Right lobe of liver (tissue), 6 donors: ENCODE results near the gene CACNA1F. TPM values are rescaled to one million over a fixed set of nuclear protein-coding genes. Genes with fewer than 3 reads are reported as not detected.

ENCODE experiments used
- ATAC-seq, 4 donors: fragments of 200-7000 bp; cut with Tn5 transposase; one replicate each; pipeline ENCODE4 v1.9.1; 2020; ENCODE audit warnings: mild to moderate bottlenecking in 4 of 4, moderate library complexity in 4 of 4
- DNase-seq, 3 donors: peaks; one replicate each; pipeline ENCODE4 v3.0.0-alpha.2; 2020
- H3K27ac ChIP-seq, 3 donors: fragments of 200-600 bp; one replicate each; pipeline ENCODE4 v1.8.0; 2022
- H3K27me3 ChIP-seq, 2 donors: fragments of 200-600 bp; one replicate each; pipeline ENCODE4 v1.8.0; 2022
- H3K36me3 ChIP-seq, 4 donors: fragments of 200-600 bp; sonication (generic) in 1 of 4; one replicate each; pipeline versions ENCODE4 v1.5.1 to v1.8.0; 2017 to 2022; ENCODE audit warnings: control low read depth in 1 of 4
- H3K4me1 ChIP-seq, 4 donors: fragments of 200-600 bp; sonication (generic) in 1 of 4; one replicate each; pipeline versions ENCODE4 v1.5.1 to v1.8.0; 2017 to 2022; ENCODE audit warnings: control low read depth in 1 of 4
- H3K4me3 ChIP-seq, 3 donors: fragments of 200-600 bp; one replicate each; pipeline ENCODE4 v1.8.0; 2022
- H3K9me3 ChIP-seq, 4 donors: fragments of 200-600 bp; sonication (generic) in 1 of 4; one replicate each; pipeline versions ENCODE4 v1.5.1 to v1.8.0; 2017 to 2022; ENCODE audit warnings: control low read depth in 1 of 4
- POLR2A ChIP-seq: fragments of 450-650 bp; IDR thresholded peaks from one replicate; pipeline ENCODE4 v1.6.1; 2017; ENCODE audit warnings: antibody characterized with exemption, mild to moderate bottlenecking
- WGBS: methylation state at CpG from one replicate; pipeline ENCODE4 v1.1.6; 2018; ENCODE audit warnings: low coverage, low lambda C conversion rate; ENCODE audit not compliant: insufficient coverage; ENCODE audit errors: missing lambda C conversion rate; 5-methylcytosine and 5-hydroxymethylcytosine counted together
- intact Hi-C, 2 donors: fragments of 100-400 bp; cut with DNase I; formaldehyde crosslinking; loops; one replicate each; pipeline versions ENCODE4 v1.11.2 to v1.14.1; 2022
- total RNA-seq, 6 experiments: library from RNA; depleted of rRNA in 2 of 6; stranded (reverse); fragments of >200 nt in 2 of 6; fragmentation: NEBNext Ultra II Directional in 3 of 6; extraction: Animal tissue kit (Norgen Biotek cat#: 25700) in 3 of 6; gene quantifications; one replicate each; pipeline versions ENCODE4 v1.1.0 to v1.2.4, GENCODE V29; 2016 to 2023
- TF ChIP-seq, protein P1 (sequence below), 4 donors: fragments of 200-600 bp in 3 of 4; fragments of 450-650 bp in 1 of 4; IDR thresholded peaks; one replicate each; pipeline versions ENCODE4 v1.5.1 to v1.8.0; 2016 to 2022; ENCODE audit warnings: antibody characterized with exemption in 4 of 4, mild to moderate bottlenecking in 2 of 4
- donor health status: DM: no; HTN: yes; CAD: no.
- donor health status: DM: no; HTN: no; CAD: no.
- donor health status: DM: no; HTN: no; CAD: no.
- donor health status: DM: no; HTN: yes; CAD: no.
- donor health status: DM: no; HTN: yes; CAD: no.

Gene CACNA1F
- total RNA-seq, 6 experiments from 2014 or later = 0.06 TPM; not detected in 5

DNA sequence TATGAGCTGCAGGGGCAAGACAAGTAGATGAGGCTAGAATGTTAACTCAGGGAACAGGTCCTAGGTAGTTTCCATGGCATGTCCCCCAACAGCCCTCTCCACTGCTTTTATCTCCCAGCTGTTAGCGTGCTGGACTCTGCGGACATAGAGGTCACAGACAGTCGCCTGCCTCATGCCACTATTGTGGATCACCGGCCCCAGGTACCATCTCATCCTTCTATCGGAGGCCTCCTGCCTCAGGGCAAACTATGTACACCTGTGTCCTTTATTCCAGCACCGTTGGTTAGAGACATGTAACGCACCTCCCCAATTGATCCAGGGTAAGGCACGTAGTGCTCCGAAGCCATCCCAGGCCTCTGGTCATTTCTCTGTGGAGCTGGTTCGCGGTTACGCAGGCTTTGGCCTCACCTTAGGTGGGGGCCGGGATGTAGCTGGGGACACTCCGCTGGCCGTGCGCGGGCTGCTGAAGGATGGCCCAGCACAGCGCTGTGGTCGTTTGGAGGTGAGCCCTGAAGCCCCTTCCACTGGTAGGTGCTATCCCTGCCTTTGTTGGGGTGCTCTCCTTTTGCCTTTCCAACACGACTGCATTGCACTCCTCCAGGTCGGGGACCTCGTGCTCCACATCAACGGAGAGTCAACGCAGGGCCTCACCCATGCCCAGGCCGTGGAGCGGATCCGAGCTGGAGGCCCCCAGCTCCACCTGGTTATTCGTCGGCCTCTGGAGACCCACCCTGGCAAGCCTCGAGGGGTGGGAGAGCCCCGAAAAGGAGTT, 68.4 kb downstream of the CACNA1F start:
- WGBS = 80% methylated on average over 2 of the region's 31 CpGs
- peak in 1 of 3 donors; percentile 52 for DNase-seq

DNA sequence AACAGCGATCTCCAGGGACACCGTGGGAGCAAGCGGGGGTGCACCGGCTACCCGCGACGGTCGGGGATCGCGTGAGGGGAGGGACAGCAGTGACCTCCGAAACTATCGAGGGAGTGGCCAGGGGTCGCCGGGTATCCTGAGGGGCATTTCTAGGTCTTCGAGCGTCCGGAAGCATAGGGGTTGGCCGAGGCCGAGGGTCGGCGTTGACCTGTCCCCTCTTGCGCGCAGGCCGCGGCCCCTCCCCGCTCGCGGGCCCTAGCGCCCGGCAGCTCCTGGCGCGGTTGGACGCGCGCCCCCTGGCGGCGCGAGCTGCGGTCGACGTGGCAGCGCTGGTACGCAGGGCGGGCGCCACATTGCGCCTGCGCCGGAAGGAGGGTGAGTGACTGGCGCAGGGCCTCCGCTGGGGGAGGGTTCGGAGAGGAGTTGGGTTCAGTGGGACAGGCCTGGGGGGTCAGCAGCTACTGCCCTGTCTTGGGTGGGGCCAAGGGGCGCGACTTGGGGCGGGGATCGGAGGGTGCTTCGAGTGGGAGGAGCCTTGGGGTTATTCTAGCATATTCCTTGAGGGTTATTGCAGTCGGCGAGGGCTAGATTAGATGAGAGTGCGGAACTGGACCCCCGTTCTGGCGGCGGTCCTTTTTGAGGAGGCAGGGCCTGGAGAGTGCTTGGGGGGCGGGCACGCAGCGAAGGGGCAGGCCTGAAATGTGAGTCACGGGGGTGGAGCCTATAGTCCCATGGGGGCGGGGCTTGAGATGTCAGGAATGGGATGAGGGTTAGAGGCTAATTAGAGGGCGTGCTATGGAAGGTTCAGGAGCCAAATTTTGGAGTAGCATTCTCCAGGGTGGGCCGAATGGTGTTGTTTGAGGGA, 69.4 kb downstream of the CACNA1F start:
- DNase-seq (peak; percentile 89 to 93 (median 90)), ATAC-seq (peak; percentile 76 to 84 (median 79))
- 46% methylated on average over 16 of the region's 69 CpGs for WGBS
- Histone ChIP-seq H3K27me3 (no peaks in the 10 kb centered on the region), H3K36me3 (no peaks in the 10 kb centered on the region), H3K4me1 (peaks cover 0 to 11% (median 4%) of the 10 kb centered on the region in 4 donors), H3K9me3 (no peaks in the 10 kb centered on the region), H3K4me3 (peak overlapping the region; percentile 23 to 50 (median 50)), H3K27ac (peak overlapping the region; percentile 71 to 87 (median 81))
- intact Hi-C loops = no loop called here
- TF ChIP-seq POLR2A = peak; percentile 38
- TF ChIP-seq, protein P1, sequence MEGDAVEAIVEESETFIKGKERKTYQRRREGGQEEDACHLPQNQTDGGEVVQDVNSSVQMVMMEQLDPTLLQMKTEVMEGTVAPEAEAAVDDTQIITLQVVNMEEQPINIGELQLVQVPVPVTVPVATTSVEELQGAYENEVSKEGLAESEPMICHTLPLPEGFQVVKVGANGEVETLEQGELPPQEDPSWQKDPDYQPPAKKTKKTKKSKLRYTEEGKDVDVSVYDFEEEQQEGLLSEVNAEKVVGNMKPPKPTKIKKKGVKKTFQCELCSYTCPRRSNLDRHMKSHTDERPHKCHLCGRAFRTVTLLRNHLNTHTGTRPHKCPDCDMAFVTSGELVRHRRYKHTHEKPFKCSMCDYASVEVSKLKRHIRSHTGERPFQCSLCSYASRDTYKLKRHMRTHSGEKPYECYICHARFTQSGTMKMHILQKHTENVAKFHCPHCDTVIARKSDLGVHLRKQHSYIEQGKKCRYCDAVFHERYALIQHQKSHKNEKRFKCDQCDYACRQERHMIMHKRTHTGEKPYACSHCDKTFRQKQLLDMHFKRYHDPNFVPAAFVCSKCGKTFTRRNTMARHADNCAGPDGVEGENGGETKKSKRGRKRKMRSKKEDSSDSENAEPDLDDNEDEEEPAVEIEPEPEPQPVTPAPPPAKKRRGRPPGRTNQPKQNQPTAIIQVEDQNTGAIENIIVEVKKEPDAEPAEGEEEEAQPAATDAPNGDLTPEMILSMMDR (IDR thresholded peaks at IDR 0.05) = peak; percentile 67 to 83 (median 76)

More for the DNA sequence above, 68.4 kb downstream of the CACNA1F start:
- TF ChIP-seq POLR2A = no peak
- TF ChIP-seq, protein P1 (IDR thresholded peaks at IDR 0.05) = no peak
- Histone ChIP-seq H3K36me3 (no peaks in the 10 kb centered on the region), H3K4me3 (no peak overlapping the region), H3K27ac (peak overlapping the region in 2 of 3 donors; percentile 81 to 87), H3K9me3 (no peaks in the 10 kb centered on the region), H3K27me3 (no peaks in the 10 kb centered on the region), H3K4me1 (peaks cover 0 to 11% (median 4%) of the 10 kb centered on the region in 4 donors)
- intact Hi-C loops = no loop called here
- ATAC-seq = no peak

DNA sequence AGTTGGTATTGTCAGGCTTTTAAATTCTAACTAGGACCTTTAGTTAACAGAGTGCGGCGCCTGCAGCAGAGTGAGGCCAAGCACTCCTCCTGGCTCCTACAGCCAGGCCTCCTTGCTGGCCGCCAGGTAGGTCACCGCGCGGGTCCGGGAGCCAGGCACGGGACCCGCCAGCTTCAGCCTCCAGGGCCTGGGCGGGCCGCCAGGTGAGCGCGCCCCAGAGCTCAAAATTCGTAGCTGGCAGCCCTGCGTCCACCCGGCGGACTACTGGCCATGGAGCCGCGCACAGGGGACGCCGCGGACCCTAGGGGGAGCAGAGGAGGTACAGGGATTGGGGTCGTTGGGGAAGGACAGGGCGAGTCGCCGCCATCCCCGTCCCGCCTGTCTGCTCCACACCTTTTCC, 70.5 kb downstream of the CACNA1F start, which contains the start of gene MAGIX:
Gene MAGIX (plus strand): TSS at position 139 of the 400 bp plus-strand sequence. CDS start 132 bp downstream, at position 271.
- Histone ChIP-seq H3K27me3 (no peaks in the 10 kb centered on the region), H3K36me3 (no peaks in the 10 kb centered on the region), H3K9me3 (no peaks in the 10 kb centered on the region), H3K4me1 (peaks cover 0 to 11% (median 4%) of the 10 kb centered on the region in 4 donors), H3K27ac (peak within 1 kb of the TSS; percentile 71 to 87 (median 81)), H3K4me3 (peak within 1 kb of the TSS; percentile 23 to 50 (median 50))
- DNase-seq (peak; percentile 55 to 82 (median 80)), ATAC-seq (peak; percentile 25 to 60 (median 43))
- WGBS = 26% methylated on average over 3 of the region's 28 CpGs
- TF ChIP-seq, protein P1 (IDR thresholded peaks at IDR 0.05) = peak in 1 of 4 donors; percentile 2
- TF ChIP-seq POLR2A = no peak
- intact Hi-C loops = no loop called here

GRCh38 chrX:49161632-49162031, 71.5 kb downstream of the CACNA1F start:
- H3K9me3 ChIP-seq = no peaks in the 10 kb centered on the region
- no peak for DNase-seq
- 52% methylated on average over 5 of the region's 5 CpGs for WGBS
- TF ChIP-seq, protein P1 (IDR thresholded peaks at IDR 0.05) = no peak
- no peak for TF ChIP-seq POLR2A
- H3K36me3 ChIP-seq = no peaks in the 10 kb centered on the region
- H3K27ac ChIP-seq = no peak overlapping the region
- intact Hi-C loops = no loop called here
- H3K27me3 ChIP-seq = no peaks in the 10 kb centered on the region
- H3K4me1 ChIP-seq = peaks cover 0 to 11% (median 4%) of the 10 kb centered on the region in 4 donors
- no peak for ATAC-seq
- no peak overlapping the region for H3K4me3 ChIP-seq
